KMS-11 (cell line): ENCODE measurements around the gene MRTFA.

Experiments used
- H2AFZ ChIP-seq: fragments of 200-600 bp; sonication (generic); 2 replicates; pipeline ENCODE4 v1.6.1; 2016; ENCODE audit warnings: antibody characterized with exemption, mixed run types, low read depth
- H3K27ac ChIP-seq: fragments of 200-600 bp; sonication (generic); 2 replicates; pipeline ENCODE4 v1.6.1; 2016; ENCODE audit warnings: mild to moderate bottlenecking, mixed run types
- H3K27me3 ChIP-seq: fragments of 200-600 bp; sonication (generic); 2 replicates; pipeline ENCODE4 v1.6.1; 2017; ENCODE audit warnings: mild to moderate bottlenecking, low read depth, mixed run types, moderate library complexity; ENCODE audit not compliant: insufficient read depth
- H3K36me3 ChIP-seq: fragments of 200-600 bp; sonication (generic); 2 replicates; pipeline ENCODE4 v1.6.1; 2017; ENCODE audit warnings: mild to moderate bottlenecking, mixed run types; ENCODE audit not compliant: insufficient read depth
- H3K4me1 ChIP-seq: fragments of 200-600 bp; sonication (generic); 2 replicates; pipeline ENCODE4 v1.6.1; 2016; ENCODE audit warnings: mild to moderate bottlenecking, low read depth, mixed run types; ENCODE audit not compliant: poor library complexity, severe bottlenecking
- H3K4me2 ChIP-seq: fragments of 200-600 bp; sonication (generic); 2 replicates; pipeline ENCODE4 v1.7.0; 2016; ENCODE audit warnings: mild to moderate bottlenecking, mixed run types
- H3K4me3 ChIP-seq: fragments of 200-600 bp; sonication (generic); IDR thresholded peaks from 2 replicates; pipeline ENCODE4 v1.6.1; 2017; ENCODE audit warnings: low read depth, low read length, mixed read lengths; ENCODE audit not compliant: insufficient read depth
- H3K79me2 ChIP-seq: fragments of 200-600 bp; sonication (generic); 2 replicates; pipeline ENCODE4 v1.6.1; 2016; ENCODE audit warnings: low read depth, mixed run types; ENCODE audit not compliant: insufficient read depth
- H3K9ac ChIP-seq: fragments of 200-600 bp; sonication (generic); 2 replicates; pipeline ENCODE4 v1.6.1; 2016; ENCODE audit warnings: mild to moderate bottlenecking, mixed run types
- H4K20me1 ChIP-seq: fragments of 200-600 bp; sonication (generic); 2 replicates; pipeline ENCODE4 v1.6.1; 2016; ENCODE audit warnings: mild to moderate bottlenecking, mixed run types; ENCODE audit not compliant: insufficient read depth
- TF ChIP-seq, protein P1 (sequence below): fragments of 200-600 bp; sonication (generic); conservative IDR thresholded peaks from 2 replicates; pipeline ENCODE4 v1.6.1; 2017; ENCODE audit warnings: low read depth, mild to moderate bottlenecking, antibody characterized with exemption, low read length, moderate library complexity, mixed read lengths

MRTFA gene

DNA sequence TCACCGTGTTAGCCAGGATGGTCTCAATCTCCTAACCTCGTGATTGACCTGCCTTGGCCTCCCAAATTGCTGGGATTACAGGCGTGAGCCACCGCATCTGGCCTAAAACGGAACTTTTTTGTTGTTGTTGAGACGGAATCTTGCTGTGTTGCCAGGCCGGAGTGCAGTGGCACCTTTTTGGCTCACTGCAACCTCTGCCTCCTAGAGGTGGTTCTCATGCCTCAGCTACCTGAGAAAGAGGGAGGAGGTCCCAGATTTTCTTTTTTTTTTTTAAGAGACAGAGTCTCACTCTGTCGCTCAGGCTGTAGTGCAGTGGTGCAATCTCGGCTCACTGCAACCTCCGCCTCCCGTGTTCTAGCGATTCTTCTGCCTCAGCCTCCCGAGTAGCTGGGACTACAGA lies 34.9 kb upstream of the MRTFA start:
- Histone ChIP-seq H3K36me3 (no peaks in the 10 kb centered on the region), H3K4me2 (no peak overlapping the region), H2AFZ (no peak overlapping the region), H4K20me1 (no peaks in the 10 kb centered on the region), H3K79me2 (no peaks in the 10 kb centered on the region), H3K27me3 (no peaks in the 10 kb centered on the region), H3K27ac (no peak overlapping the region), H3K9ac (no peak overlapping the region), H3K4me1 (no peaks in the 10 kb centered on the region), H3K4me3 (no peak overlapping the region)
- TF ChIP-seq, protein P1, sequence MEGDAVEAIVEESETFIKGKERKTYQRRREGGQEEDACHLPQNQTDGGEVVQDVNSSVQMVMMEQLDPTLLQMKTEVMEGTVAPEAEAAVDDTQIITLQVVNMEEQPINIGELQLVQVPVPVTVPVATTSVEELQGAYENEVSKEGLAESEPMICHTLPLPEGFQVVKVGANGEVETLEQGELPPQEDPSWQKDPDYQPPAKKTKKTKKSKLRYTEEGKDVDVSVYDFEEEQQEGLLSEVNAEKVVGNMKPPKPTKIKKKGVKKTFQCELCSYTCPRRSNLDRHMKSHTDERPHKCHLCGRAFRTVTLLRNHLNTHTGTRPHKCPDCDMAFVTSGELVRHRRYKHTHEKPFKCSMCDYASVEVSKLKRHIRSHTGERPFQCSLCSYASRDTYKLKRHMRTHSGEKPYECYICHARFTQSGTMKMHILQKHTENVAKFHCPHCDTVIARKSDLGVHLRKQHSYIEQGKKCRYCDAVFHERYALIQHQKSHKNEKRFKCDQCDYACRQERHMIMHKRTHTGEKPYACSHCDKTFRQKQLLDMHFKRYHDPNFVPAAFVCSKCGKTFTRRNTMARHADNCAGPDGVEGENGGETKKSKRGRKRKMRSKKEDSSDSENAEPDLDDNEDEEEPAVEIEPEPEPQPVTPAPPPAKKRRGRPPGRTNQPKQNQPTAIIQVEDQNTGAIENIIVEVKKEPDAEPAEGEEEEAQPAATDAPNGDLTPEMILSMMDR, result no peak

DNA sequence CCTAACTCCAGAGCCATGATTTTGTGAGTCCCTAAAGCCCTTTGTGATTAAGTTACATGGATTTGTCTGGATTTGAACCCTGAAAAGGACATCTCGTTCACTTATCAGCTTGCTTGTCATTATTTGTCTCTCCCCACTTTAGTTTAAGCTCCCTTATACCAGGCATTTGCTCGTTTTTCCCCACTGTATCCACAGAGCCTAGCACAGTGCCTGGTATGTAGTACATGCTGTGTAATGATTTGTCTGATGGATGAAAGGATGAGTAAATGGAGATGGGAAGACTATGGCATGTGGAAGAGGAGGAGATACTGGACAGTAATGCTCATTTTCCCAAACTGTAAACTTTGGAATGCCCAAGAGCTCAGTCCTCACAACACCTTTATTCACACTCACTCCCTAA lies 33.5 kb upstream of the MRTFA start:
- H4K20me1 ChIP-seq, result no peaks in the 10 kb centered on the region
- no peaks in the 10 kb centered on the region for H3K27me3 ChIP-seq
- H3K4me1 ChIP-seq, result no peaks in the 10 kb centered on the region
- H3K79me2 ChIP-seq, result no peaks in the 10 kb centered on the region
- H3K36me3 ChIP-seq, result no peaks in the 10 kb centered on the region
- no peak overlapping the region for H3K4me3 ChIP-seq
- no peak overlapping the region for H3K9ac ChIP-seq
- H2AFZ ChIP-seq, result no peak overlapping the region
- no peak overlapping the region for H3K4me2 ChIP-seq
- H3K27ac ChIP-seq, result no peak overlapping the region
- TF ChIP-seq, protein P1, result no peak

DNA sequence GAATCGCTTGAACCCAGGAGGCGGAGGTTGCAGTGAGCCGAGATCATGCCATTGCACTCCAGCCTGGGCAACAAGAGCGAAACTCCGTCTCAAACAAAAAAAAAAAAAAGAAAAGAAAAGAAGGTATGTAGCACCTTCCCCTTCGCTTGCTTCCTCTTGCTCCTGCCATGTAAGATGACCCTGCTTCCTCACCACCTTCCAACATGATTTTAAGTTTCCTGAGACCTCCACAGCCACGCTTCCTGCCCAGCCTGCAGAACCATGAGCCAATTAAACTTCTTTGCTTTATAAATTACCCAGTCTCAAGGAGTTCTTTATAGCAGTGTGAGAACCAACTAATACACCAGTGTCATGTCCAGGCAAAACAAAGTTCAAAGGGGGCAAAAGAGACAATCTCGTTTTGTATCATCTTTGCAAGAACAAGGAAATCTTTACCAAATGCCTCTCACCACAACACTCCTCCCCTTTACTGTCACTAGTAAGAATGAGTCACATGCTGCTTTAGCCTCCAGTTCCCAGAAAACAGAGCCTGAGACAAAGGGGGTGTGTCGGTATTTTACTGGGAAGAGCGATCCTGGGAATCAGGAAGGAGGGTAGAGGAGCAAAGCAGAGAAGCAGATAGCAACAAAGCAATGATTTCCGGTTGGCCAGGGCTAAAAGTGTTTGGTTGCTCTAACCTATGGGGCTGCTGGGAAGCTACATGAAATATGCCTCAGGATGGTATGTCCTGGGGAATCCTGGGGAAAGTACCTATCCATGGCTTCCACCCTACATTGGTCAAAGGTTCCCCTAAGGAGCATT lies 32.3 kb upstream of the MRTFA start:
- Histone ChIP-seq H3K27ac (no peak overlapping the region), H4K20me1 (no peaks in the 10 kb centered on the region), H3K36me3 (no peaks in the 10 kb centered on the region), H3K4me3 (no peak overlapping the region), H3K9ac (no peak overlapping the region), H2AFZ (no peak overlapping the region), H3K4me1 (no peaks in the 10 kb centered on the region), H3K79me2 (no peaks in the 10 kb centered on the region), H3K4me2 (no peak overlapping the region), H3K27me3 (no peaks in the 10 kb centered on the region)
- TF ChIP-seq, protein P1, result no peak

DNA sequence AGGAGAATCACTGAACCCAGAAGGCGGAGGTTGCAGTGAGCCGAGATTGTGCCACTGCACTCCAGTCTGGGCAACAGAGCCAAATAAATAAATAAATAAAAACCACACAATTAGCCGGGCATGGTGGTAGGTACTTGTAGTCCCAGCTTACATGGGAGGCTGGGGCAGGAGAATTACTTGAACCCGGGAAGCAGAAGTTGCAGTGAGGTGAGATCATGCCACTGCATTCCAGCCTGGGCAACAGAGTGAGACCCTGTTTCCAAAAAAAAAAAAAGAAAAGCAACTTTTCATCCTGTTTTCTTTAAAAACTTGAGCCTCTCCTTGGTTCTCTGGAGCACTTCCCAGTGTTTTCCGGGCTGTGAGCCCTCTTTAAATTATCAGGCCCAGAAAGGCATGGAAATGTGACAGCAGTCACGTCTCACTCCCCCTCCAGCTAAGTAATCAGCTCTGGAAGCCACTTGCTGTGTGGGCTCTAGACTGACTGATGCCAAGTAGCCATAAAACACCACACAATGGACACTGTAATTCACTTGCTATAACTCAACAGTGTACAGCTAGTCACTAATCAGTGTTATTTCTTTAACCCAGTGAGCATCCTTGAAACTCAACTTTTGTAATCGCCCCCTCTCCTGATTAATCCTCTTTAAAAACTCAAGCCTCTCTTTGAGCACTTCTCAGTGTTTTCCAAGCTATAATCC lies 29.8 kb upstream of the MRTFA start:
- no peaks in the 10 kb centered on the region for H4K20me1 ChIP-seq
- H3K27ac ChIP-seq, result no peak overlapping the region
- H3K4me1 ChIP-seq, result no peaks in the 10 kb centered on the region
- H3K36me3 ChIP-seq, result no peaks in the 10 kb centered on the region
- TF ChIP-seq, protein P1, result no peak
- H3K79me2 ChIP-seq, result no peaks in the 10 kb centered on the region
- no peak overlapping the region for H3K4me2 ChIP-seq
- no peak overlapping the region for H3K9ac ChIP-seq
- no peak overlapping the region for H3K4me3 ChIP-seq
- H3K27me3 ChIP-seq, result no peaks in the 10 kb centered on the region
- no peak overlapping the region for H2AFZ ChIP-seq
